Stimulated activated CD4-positive, alpha-beta T cell treated with anti-CD3 and anti-CD28 coated beads, Interleukin-2, amount 100 ng/mL, for 48 hours (primary cell): Measurements from ENCODE around the gene NRSN2.
"Not testable (repeated sequence)": the region's sequence is repeated elsewhere in the genome, so short reads cannot be mapped to it uniquely, and the experiment has no call there.

Source experiments
- DNase-seq, 2 donors: peaks; one replicate each; pipeline ENCODE4 v3.0.0-alpha.2; 2020

The NRSN2 gene

GRCh38 chr20:377578-377977, 30.7 kb downstream of the NRSN2 start:
- not testable (repeated sequence) for DNase-seq

GRCh38 chr20:378961-379336, 32.0 kb downstream of the NRSN2 start:
- DNase-seq, result no peak

GRCh38 chr20:380763-381580, 34.1 kb downstream of the NRSN2 start:
- peak; percentile 64 to 68 for DNase-seq

- peak; percentile 54 to 68 for DNase-seq
Observed at GRCh38 chr20:381581-382290, 34.8 kb downstream of the NRSN2 start.

GRCh38 chr20:382291-383115, 35.6 kb downstream of the NRSN2 start:
- no peak for DNase-seq

DNA sequence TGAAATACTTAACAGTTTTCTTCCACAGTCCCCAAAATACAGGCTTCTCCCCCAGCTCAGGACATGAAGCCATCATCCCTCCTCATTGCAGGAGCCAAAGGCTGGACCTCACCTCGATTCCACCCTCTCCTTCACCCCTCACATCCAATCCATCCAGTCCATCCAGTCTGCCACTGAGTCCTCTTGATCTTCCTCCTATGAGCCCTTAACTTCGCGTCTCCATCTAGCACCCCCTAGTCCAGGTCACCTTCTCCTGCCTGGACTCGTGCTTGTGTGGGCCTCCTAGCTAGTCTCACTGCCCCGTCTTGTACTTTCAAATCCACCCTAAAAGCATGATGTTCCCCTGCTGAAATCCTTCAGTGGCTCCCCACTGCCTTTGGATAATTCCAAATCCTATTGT, 37.0 kb downstream of the NRSN2 start:
- no peak for DNase-seq

- no peak for DNase-seq
Observed at GRCh38 chr20:384723-385122, 37.8 kb downstream of the NRSN2 start.

DNA sequence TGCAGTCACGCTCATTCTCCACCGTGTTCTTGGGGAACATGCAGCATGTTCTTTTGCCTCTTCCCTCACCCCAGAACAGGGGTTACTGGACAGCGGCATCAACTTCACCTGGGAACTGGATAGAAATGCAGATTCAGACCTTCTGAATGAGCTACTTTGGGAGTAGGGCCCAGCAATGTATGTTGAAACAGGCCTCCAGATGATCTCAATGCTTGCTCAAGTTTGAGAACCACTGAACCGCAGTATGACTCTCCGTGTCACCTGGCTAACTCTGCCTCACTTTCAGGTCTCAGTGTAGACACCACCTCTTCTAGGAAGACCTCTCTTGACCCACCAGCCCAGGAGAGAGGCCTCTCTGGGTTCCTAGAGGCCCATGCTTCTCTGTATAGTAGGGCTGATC, 38.5 kb downstream of the NRSN2 start:
- no peak for DNase-seq

- not testable (repeated sequence) for DNase-seq
Observed at GRCh38 chr20:386634-387033, 39.7 kb downstream of the NRSN2 start.

DNA sequence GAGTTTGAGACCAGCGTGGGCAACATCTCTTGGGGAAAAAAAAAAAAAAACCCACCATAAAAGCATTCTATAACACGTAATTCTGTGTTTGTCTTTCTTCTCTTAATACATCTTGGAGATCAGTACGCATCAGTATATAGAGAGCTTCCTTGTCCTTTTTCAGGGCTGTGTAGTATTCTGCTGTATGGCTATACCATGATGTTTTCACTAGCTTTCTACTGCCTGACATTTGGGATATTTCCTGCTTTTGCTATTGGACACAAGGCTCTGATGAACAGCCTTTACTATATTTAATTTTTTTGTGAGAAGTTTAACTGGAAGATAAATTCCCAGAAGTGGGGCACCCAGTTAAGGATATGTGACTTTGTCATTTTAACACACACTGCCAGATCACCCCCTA, 40.6 kb downstream of the NRSN2 start:
- DNase-seq, result no peak

GRCh38 chr20:388034-388994, 41.4 kb downstream of the NRSN2 start:
- DNase-seq, result no peak

DNA sequence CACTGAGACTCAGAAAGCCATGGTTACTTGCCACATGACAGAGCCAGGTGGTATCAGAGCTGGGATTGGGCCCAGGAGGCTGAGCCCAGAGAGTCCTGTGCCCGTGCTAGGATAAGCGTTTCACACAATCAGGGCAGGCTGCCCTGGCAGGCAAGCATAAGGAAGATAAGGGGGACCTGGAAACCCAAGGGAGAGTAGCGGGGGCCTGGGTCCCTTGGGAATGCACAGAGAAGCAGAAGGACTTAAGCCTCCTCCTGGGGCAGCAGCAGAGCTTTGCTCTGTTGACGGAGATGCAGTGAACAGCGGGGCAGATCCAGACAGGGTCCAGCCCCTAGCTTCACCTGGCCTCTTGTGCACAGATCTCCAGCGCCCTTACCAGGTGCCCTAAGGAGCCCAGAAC, 42.3 kb downstream of the NRSN2 start:
- DNase-seq, result no peak

GRCh38 chr20:391041-391711, 44.3 kb downstream of the NRSN2 start:
- DNase-seq, result no peak

DNA sequence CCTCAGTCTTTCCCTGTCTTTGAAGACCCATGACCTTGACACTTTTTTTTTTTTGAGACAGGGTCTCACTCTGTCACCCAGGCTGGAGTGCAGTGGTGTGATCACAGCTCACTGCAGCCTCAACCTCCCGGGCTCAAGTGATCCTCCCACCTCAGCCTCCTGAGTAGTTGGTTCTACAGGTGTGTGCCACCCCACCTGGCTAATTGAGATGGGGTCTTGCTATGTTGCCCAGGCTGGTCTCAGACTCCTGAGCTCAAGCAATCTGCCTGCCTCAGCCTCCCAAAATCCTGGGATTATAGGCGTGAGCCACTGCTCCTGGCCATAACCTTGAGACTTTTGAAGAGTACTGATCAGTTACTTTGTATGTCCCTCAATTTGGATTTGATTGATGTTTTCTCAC, 46.4 kb downstream of the NRSN2 start:
- not testable (repeated sequence) for DNase-seq

DNA sequence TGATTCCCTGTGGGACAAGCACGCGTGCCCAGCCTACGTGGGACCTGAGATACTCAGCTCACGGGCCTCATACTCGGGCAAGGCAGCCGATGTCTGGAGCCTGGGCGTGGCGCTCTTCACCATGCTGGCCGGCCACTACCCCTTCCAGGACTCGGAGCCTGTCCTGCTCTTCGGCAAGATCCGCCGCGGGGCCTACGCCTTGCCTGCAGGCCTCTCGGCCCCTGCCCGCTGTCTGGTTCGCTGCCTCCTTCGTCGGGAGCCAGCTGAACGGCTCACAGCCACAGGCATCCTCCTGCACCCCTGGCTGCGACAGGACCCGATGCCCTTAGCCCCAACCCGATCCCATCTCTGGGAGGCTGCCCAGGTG, 49.3 kb downstream of the NRSN2 start:
- DNase-seq, result no peak

- DNase-seq, result no peak
Observed at GRCh38 chr20:396619-397431, 49.9 kb downstream of the NRSN2 start.

DNA sequence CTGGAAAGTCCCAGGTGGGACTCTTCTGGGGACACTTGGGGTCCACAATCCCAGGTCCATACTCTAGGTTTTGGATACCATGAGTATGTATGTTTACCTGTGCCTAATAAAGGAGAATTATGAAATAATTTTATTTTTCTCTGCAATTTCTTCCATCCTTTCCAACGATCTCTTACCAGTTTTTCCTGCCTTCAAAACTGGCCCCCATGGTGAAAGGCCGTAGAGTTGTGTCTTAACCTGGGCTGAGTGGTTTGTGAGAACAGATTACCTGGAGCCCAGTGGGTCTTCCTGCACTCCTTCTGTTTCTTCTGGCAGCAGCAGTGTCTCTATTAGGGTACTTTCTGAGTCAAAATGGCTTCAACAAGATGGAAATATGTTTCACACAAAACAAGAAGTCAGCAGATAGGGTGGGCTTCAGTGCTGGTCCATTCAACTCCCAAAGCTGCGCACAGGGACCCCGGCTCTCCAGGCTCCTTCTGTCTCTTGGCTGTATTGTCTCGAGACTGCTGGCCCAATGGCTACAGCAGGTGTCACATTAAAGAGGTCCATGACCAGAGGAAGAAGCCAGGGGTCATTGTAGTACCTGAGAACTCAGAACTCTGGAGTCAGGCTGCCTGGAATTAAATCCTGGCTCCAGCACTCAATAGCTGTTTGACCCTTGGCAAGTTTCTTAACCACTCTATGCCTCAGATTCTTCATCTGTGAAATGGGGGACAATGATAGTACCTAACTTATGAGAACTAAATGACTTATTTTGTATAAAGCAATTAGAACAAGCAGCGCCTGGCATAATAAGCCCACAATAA, 50.7 kb downstream of the NRSN2 start:
- no peak for DNase-seq

DNA sequence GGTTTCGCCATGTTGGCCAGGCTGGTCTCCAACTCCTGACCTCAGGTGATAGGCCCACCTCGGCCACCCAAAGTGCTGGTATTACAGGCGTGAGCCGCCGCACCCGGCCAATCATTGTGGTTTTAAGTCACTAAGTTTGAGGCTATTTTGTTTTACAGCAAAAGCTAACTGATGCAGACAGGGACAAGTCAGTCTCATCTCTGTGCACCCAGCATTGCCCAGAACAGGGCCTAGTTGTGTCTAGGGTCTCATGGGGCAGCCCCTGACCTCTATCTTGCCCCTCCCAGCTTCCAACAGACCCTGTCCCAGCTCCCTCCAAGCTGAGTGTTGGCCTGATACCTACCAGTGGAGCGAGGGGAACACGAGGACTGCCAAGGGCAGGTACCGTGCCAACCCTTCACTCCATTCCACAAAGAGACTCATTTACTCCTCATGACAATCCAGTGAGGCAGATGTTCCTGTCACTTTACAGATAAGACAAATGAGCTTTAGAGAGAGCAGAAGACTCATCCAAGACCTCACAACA, 52.3 kb downstream of the NRSN2 start:
- no peak for DNase-seq

DNA sequence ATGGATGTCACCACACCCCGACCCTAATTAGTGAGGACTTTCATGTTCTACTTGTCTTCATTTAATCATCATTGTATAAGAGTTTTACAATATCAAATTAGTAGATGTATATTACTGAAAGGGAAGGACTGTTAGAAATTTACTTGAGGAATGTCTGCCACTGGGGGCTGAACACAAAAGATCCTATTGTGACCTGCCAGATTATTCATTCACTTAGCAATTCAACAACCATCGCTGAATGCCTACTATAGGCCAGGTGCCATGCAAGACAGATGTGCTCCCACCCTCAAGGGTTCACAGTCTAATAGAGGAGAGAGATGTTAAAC, 53.2 kb downstream of the NRSN2 start:
- no peak for DNase-seq
